H1 (cell line): ENCODE results near the gene SH2D5. TPM values are rescaled to one million over a fixed set of nuclear protein-coding genes. Genes with fewer than 3 reads are reported as not detected.

Source experiments
- CTCF ChIA-PET: fragments of 300-600 bp; sonication (Branson Sonifier 250); formaldehyde crosslinking; loops from one replicate; lab custom pipeline; 2021; ENCODE audit not compliant: partially characterized antibody; lab: Charles Lee
- POLR2A ChIA-PET: fragments of 300-600 bp; sonication (Branson Sonifier 250); formaldehyde crosslinking; loops from one replicate; lab custom pipeline; 2021; ENCODE audit warnings: inconsistent platforms; ENCODE audit not compliant: partially characterized antibody; lab: Charles Lee
- DNase-seq, 2 experiments: peaks; one replicate each; pipeline versions ENCODE4 v3.0.0 to v3.0.0-alpha.2; 2010 to 2022; ENCODE audit warnings: low spot score in 2 of 2, low read depth in 1 of 2, mixed read lengths in 1 of 2
- FAIRE-seq: peaks from 2 replicates; lab custom pipeline; 2011; peaks lifted over from hg19 to GRCh38; lab: Jason Lieb, UNC
- H2AFZ ChIP-seq: 2 replicates; pipeline ENCODE4 v1.8.1; 2012; ENCODE audit warnings: low read length, inconsistent platforms
- H2AK5ac ChIP-seq: 2 replicates; pipeline ENCODE4 v1.6.1; 2013; ENCODE audit warnings: low read depth, low read length
- H2BK120ac ChIP-seq: replicated peaks from 2 replicates; pipeline ENCODE3; 2013; ENCODE audit warnings: low read depth, low read length, inconsistent platforms
- H2BK12ac ChIP-seq: 2 replicates; pipeline ENCODE4 v1.6.1; 2013; ENCODE audit warnings: low read depth, low read length
- H2BK15ac ChIP-seq: 2 replicates; pipeline ENCODE4 v1.6.1; 2013; ENCODE audit warnings: low read length
- H2BK20ac ChIP-seq: 2 replicates; pipeline ENCODE4 v1.6.1; 2013; ENCODE audit warnings: low read length
- H2BK5ac ChIP-seq: 2 replicates; pipeline ENCODE4 v1.6.1; 2013; ENCODE audit warnings: low read depth, low read length
- H3K14ac ChIP-seq: 2 replicates; pipeline ENCODE4 v1.6.1; 2013; ENCODE audit warnings: inconsistent platforms; ENCODE audit not compliant: insufficient read length
- H3K18ac ChIP-seq: 2 replicates; pipeline ENCODE4 v1.6.1; 2013; ENCODE audit warnings: low read length; ENCODE audit errors: extremely low read depth
- H3K23ac ChIP-seq: 2 replicates; pipeline ENCODE4 v1.6.1; 2013; ENCODE audit warnings: inconsistent platforms; ENCODE audit not compliant: insufficient read length
- H3K23me2 ChIP-seq: 2 replicates; pipeline ENCODE4 v1.6.1; 2013; ENCODE audit warnings: low read depth, low read length
- H3K27ac ChIP-seq: 2 replicates; pipeline ENCODE4 v1.6.1; 2011; ENCODE audit warnings: low read depth, low read length, inconsistent platforms
- H3K27me3 ChIP-seq, 4 experiments: replicated peaks in 1 of 4; 1 replicate in 1 of 4; 2 replicates in 3 of 4; pipeline versions ENCODE4 v1.6.1 to v1.8.1; 2011 to 2013; ENCODE audit warnings: low read length in 3 of 4, mild to moderate bottlenecking in 3 of 4, inconsistent platforms in 2 of 4, mixed read lengths in 2 of 4, moderate library complexity in 1 of 4; ENCODE audit not compliant: control insufficient read depth in 3 of 4, insufficient read depth in 3 of 4; ENCODE audit errors: extremely low read depth in 1 of 4
- H3K36me3 ChIP-seq, 4 experiments: 2 replicates each; pipeline versions ENCODE4 v1.6.1 to v1.8.1; 2011 to 2013; ENCODE audit warnings: mild to moderate bottlenecking in 4 of 4, low read length in 3 of 4, moderate library complexity in 2 of 4, control low read depth in 1 of 4, inconsistent platforms in 1 of 4; ENCODE audit not compliant: insufficient read depth in 4 of 4, control insufficient read depth in 2 of 4
- H3K4ac ChIP-seq: replicated peaks from 2 replicates; pipeline ENCODE3; 2013; ENCODE audit warnings: low read length, low read depth, mixed read lengths, inconsistent platforms; ENCODE audit not compliant: insufficient read length
- H3K4me1 ChIP-seq, 4 experiments: replicated peaks in 1 of 4; 1 replicate in 1 of 4; 2 replicates in 3 of 4; pipeline versions ENCODE4 v1.6.1 to v1.8.1; 2011 to 2013; ENCODE audit warnings: low read length in 3 of 4, inconsistent platforms in 2 of 4, mixed read lengths in 1 of 4; ENCODE audit not compliant: insufficient read depth in 4 of 4, control insufficient read depth in 3 of 4
- H3K4me2 ChIP-seq, 2 experiments: 2 replicates each; pipeline versions ENCODE4 v1.6.1 to v1.8.1; 2011 to 2013; ENCODE audit warnings: low read depth in 2 of 2, low read length in 2 of 2, control low read depth in 1 of 2, inconsistent platforms in 1 of 2, mild to moderate bottlenecking in 1 of 2; ENCODE audit not compliant: insufficient read depth in 1 of 2
- H3K4me3 ChIP-seq, 4 experiments: fragments of 200-600, 300-600 bp in 1 of 4; sonication (generic), shearing (Covaris generic), sonication (Bioruptor Twin) in 1 of 4; 2 replicates each; pipeline versions ENCODE4 v1.5.1 to v1.8.1; 2011 to 2016; ENCODE audit warnings: low read length in 4 of 4, low read depth in 3 of 4, control low read depth in 2 of 4, inconsistent platforms in 2 of 4, mild to moderate bottlenecking in 2 of 4, mixed read lengths in 1 of 4, moderate library complexity in 1 of 4; ENCODE audit not compliant: insufficient read depth in 2 of 4; ENCODE audit errors: extremely low read depth in 1 of 4
- H3K56ac ChIP-seq: replicated peaks from 2 replicates; pipeline ENCODE3; 2013; ENCODE audit warnings: low read depth, mild to moderate bottlenecking, mixed read lengths, low read length, inconsistent platforms; ENCODE audit not compliant: insufficient read length
- H3K79me1 ChIP-seq: 2 replicates; pipeline ENCODE4 v1.6.1; 2013; ENCODE audit warnings: low read depth, low read length, control low read depth
- H3K79me2 ChIP-seq, 2 experiments: 2 replicates each; pipeline versions ENCODE4 v1.6.1 to v1.8.1; 2012 to 2013; ENCODE audit warnings: low read length in 2 of 2, mild to moderate bottlenecking in 2 of 2, inconsistent platforms in 1 of 2; ENCODE audit not compliant: insufficient read depth in 2 of 2, control insufficient read depth in 1 of 2
- H3K9ac ChIP-seq, 4 experiments: replicated peaks in 1 of 4; 1 replicate in 1 of 4; 2 replicates in 3 of 4; pipeline versions ENCODE4 v1.6.1 to v1.8.1; 2011 to 2013; ENCODE audit warnings: low read depth in 3 of 4, low read length in 3 of 4, control low read depth in 2 of 4, mild to moderate bottlenecking in 2 of 4, moderate library complexity in 2 of 4, inconsistent platforms in 1 of 4; ENCODE audit errors: extremely low read depth in 1 of 4
- H3K9me3 ChIP-seq, 2 experiments: 2 replicates each; pipeline versions ENCODE4 v1.6.1 to v1.8.1; 2012 to 2013; ENCODE audit warnings: mild to moderate bottlenecking in 2 of 2, moderate library complexity in 2 of 2, control low read depth in 1 of 2, inconsistent platforms in 1 of 2, low read depth in 1 of 2, low read length in 1 of 2, mixed read lengths in 1 of 2; ENCODE audit not compliant: insufficient read depth in 2 of 2
- H4K20me1 ChIP-seq, 2 experiments: replicated peaks in 1 of 2; 2 replicates each; pipeline versions ENCODE3 to v1.8.1; 2011 to 2013; ENCODE audit warnings: inconsistent platforms in 2 of 2, low read length in 2 of 2, mild to moderate bottlenecking in 1 of 2; ENCODE audit not compliant: insufficient read depth in 2 of 2, control insufficient read depth in 1 of 2
- H4K5ac ChIP-seq: 2 replicates; pipeline ENCODE4 v1.6.1; 2013; ENCODE audit warnings: low read length, low read depth, mixed read lengths, inconsistent platforms; ENCODE audit not compliant: insufficient read length
- H4K8ac ChIP-seq: 2 replicates; pipeline ENCODE4 v1.8.0; 2013; ENCODE audit warnings: mild to moderate bottlenecking, moderate library complexity, low read length, inconsistent platforms; ENCODE audit not compliant: insufficient read depth; ENCODE audit errors: extremely low read depth
- H4K91ac ChIP-seq: replicated peaks from 2 replicates; pipeline ENCODE3; 2013; ENCODE audit warnings: low read length, mixed read lengths, inconsistent platforms; ENCODE audit not compliant: insufficient read length
- CBX5 ChIP-seq: fragments of 300-800, 300-1000 bp; sonication (generic); IDR thresholded peaks from 2 replicates; pipeline ENCODE4 v1.7.1; 2016; ENCODE audit warnings: antibody characterized with exemption, low read length, low read depth
- KDM4A ChIP-seq: IDR thresholded peaks from one replicate; pipeline ENCODE4 v1.7.1; 2012; ENCODE audit warnings: low read depth, mild to moderate bottlenecking, moderate library complexity, low read length, inconsistent platforms; ENCODE audit not compliant: severe bottlenecking
- MAFK ChIP-seq: IDR thresholded peaks from 2 replicates; pipeline ENCODE4 v1.6.1; 2012; ENCODE audit warnings: low read depth, mild to moderate bottlenecking, improper control_type of control experiment, low read length
- NANOG ChIP-seq: IDR thresholded peaks from 2 replicates; pipeline ENCODE4 v1.6.1; 2011; ENCODE audit warnings: low read length, low read depth, mild to moderate bottlenecking, inconsistent platforms; ENCODE audit not compliant: insufficient read depth, poor library complexity, severe bottlenecking
- POLR2A ChIP-seq, 2 experiments: IDR thresholded peaks; 1 replicate in 1 of 2; 2 replicates in 1 of 2; pipeline ENCODE4 v1.6.1; 2011; ENCODE audit warnings: low read depth in 2 of 2, low read length in 2 of 2, mild to moderate bottlenecking in 2 of 2; ENCODE audit errors: control extremely low read depth in 1 of 2
- RXRA ChIP-seq: IDR thresholded peaks from 2 replicates; pipeline ENCODE4 v1.6.1; 2011; ENCODE audit warnings: low read depth, mild to moderate bottlenecking, low read length, moderate library complexity; ENCODE audit not compliant: insufficient read depth
- SRF ChIP-seq: IDR thresholded peaks from 2 replicates; pipeline ENCODE4 v1.6.1; 2011; ENCODE audit warnings: mild to moderate bottlenecking, low read depth, low read length, moderate library complexity
- TEAD4 ChIP-seq: IDR thresholded peaks from 2 replicates; pipeline ENCODE4 v1.6.1; 2012; ENCODE audit warnings: low read depth, low read length, inconsistent platforms, mixed read lengths
- WGBS, 2 experiments: shearing (Covaris generic) in 1 of 2; methylation state at CpG; one replicate each; pipeline versions ENCODE4 v1.1.6 to v1.1.7; 2013 to 2015; ENCODE audit warnings: low lambda C conversion rate in 2 of 2, mixed read lengths in 2 of 2, inconsistent platforms in 1 of 2, low coverage in 1 of 2, missing lambda C conversion rate in 1 of 2; ENCODE audit not compliant: insufficient replicate concordance in 2 of 2, insufficient coverage in 1 of 2, insufficient read length in 1 of 2; ENCODE audit errors: extremely low coverage in 1 of 2, missing lambda C conversion rate in 1 of 2; 5-methylcytosine and 5-hydroxymethylcytosine counted together
- polyA plus RNA-seq, 7 experiments: library from polyadenylated mRNA; depleted of rRNA in 3 of 7; stranded (reverse) in 5 of 7; unstranded in 2 of 7; fragments of >200 nt in 5 of 7; fragments of 200-250 nt in 2 of 7; gene quantifications; 1 replicate in 5 of 7; 2 replicates in 1 of 7; 4 replicates in 1 of 7; pipeline versions ENCODE4 v1.2.1 to v1.2.3, GENCODE V29; 2011 to 2013; ENCODE audit warnings: missing spikeins in 2 of 7, mixed read lengths in 2 of 7
- total RNA-seq: library from RNA; stranded (reverse); fragmentation: NEBNext Ultra II Directional; extraction: Animal tissue kit (Norgen Biotek cat#: 25700); gene quantifications from 2 replicates; pipeline ENCODE4 v1.2.1, GENCODE V29; 2021
- TF ChIP-seq, protein P1 (sequence below): IDR thresholded peaks from 2 replicates; pipeline ENCODE4 v1.6.1; 2011; ENCODE audit warnings: low read depth, mild to moderate bottlenecking, low read length; ENCODE audit not compliant: insufficient read depth
- TF ChIP-seq, protein P2 (sequence below): IDR thresholded peaks from 2 replicates; pipeline ENCODE4 v1.6.1; 2012; ENCODE audit warnings: inconsistent platforms

SH2D5 gene
- total and polyA plus RNA-seq, 2 of the 8 experiments (the other 6 are each of a cell fraction or from before 2014, with no cell fraction given), result 13.2 to 18.4 TPM

DNA sequence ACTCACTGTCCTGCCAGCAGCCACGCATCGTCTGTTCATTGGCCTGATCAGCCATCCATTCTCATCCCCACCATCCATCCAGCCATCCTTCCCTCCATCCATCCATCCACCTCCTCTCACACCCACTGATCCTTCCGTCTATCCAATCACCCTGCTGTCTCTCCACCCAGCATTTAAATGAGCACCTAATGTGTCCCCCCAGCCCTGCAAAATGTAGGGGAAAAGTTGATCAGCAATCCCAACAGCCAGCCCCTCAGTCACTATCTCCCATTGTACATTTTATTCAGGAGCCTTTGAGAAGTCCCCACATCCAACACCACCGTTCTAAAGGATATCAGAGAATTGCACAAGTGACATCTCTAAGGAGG lies 60.3 kb downstream of the SH2D5 start:
- no peak for DNase-seq
- no peaks in the 10 kb centered on the region for H3K4me1 ChIP-seq
- H4K91ac ChIP-seq, result no peak overlapping the region
- no peak overlapping the region for H4K5ac ChIP-seq
- H3K36me3 ChIP-seq, result peaks cover 0 to 8% (median 3%) of the 10 kb centered on the region in 4 experiments; a peak in 2 of 8 replicates
- H2AFZ ChIP-seq, result no peak overlapping the region
- H3K79me1 ChIP-seq, result no peaks in the 10 kb centered on the region
- no peak overlapping the region for H3K4me2 ChIP-seq
- no peaks in the 10 kb centered on the region for H4K20me1 ChIP-seq
- H3K9ac ChIP-seq, result no peak overlapping the region
- no peak overlapping the region for H3K14ac ChIP-seq
- H3K9me3 ChIP-seq, result no peaks in the 10 kb centered on the region
- 86% methylated on average over 4 of the region's 4 CpGs; no CpG with 5 or more reads in 1 of the 2 experiments for WGBS, 2 experiments
- H2BK12ac ChIP-seq, result no peak overlapping the region
- H3K27ac ChIP-seq, result no peak overlapping the region
- no peak overlapping the region for H2BK5ac ChIP-seq
- H3K27me3 ChIP-seq, result no peaks in the 10 kb centered on the region
- ChIA-PET POLR2A (no interaction called here), CTCF (no interaction called here)
- H2BK120ac ChIP-seq, result no peak overlapping the region
- H3K4me3 ChIP-seq, result no peak overlapping the region
- no peak overlapping the region for H4K8ac ChIP-seq
- no peak overlapping the region for H3K56ac ChIP-seq
- TF ChIP-seq, protein P1, sequence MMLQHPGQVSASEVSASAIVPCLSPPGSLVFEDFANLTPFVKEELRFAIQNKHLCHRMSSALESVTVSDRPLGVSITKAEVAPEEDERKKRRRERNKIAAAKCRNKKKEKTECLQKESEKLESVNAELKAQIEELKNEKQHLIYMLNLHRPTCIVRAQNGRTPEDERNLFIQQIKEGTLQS, result no peak
- TF ChIP-seq RXRA, result no peak
- no peak for TF ChIP-seq KDM4A
- TF ChIP-seq SRF, result no peak
- TF ChIP-seq, protein P2, sequence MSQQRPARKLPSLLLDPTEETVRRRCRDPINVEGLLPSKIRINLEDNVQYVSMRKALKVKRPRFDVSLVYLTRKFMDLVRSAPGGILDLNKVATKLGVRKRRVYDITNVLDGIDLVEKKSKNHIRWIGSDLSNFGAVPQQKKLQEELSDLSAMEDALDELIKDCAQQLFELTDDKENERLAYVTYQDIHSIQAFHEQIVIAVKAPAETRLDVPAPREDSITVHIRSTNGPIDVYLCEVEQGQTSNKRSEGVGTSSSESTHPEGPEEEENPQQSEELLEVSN, result no peak
- no peak for TF ChIP-seq NANOG
- no peak for TF ChIP-seq POLR2A (IDR thresholded peaks at IDR 0.05; ENCODE audit: control extremely low read depth in 1 of 2, low read depth in 2 of 2, low read length in 2 of 2)
- TF ChIP-seq MAFK, result no peak
- TF ChIP-seq TEAD4, result no peak
- no peak for TF ChIP-seq CBX5
- H3K23me2 ChIP-seq, result no peaks in the 10 kb centered on the region
- no peak overlapping the region for H2BK15ac ChIP-seq
- no peak overlapping the region for H3K4ac ChIP-seq
- H2AK5ac ChIP-seq, result no peak overlapping the region
- H3K23ac ChIP-seq, result no peak overlapping the region
- H3K79me2 ChIP-seq, result no peaks in the 10 kb centered on the region
- FAIRE-seq, result no peak
- no peak overlapping the region for H2BK20ac ChIP-seq
- H3K18ac ChIP-seq, result no peak overlapping the region
